ENCODE results near the gene CMTM7.

GRCh38 chr3:32421185-32421584, 29.5 kb downstream of the CMTM7 start:
- TF ChIP-seq, protein P1, sequence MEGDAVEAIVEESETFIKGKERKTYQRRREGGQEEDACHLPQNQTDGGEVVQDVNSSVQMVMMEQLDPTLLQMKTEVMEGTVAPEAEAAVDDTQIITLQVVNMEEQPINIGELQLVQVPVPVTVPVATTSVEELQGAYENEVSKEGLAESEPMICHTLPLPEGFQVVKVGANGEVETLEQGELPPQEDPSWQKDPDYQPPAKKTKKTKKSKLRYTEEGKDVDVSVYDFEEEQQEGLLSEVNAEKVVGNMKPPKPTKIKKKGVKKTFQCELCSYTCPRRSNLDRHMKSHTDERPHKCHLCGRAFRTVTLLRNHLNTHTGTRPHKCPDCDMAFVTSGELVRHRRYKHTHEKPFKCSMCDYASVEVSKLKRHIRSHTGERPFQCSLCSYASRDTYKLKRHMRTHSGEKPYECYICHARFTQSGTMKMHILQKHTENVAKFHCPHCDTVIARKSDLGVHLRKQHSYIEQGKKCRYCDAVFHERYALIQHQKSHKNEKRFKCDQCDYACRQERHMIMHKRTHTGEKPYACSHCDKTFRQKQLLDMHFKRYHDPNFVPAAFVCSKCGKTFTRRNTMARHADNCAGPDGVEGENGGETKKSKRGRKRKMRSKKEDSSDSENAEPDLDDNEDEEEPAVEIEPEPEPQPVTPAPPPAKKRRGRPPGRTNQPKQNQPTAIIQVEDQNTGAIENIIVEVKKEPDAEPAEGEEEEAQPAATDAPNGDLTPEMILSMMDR (IDR thresholded peaks at IDR 0.05) = no peak
- TF ChIP-seq POLR2A (IDR thresholded peaks at IDR 0.05) = no peak
